IMR-90 (cell line): ENCODE data around the gene FAM133A. TPM values are rescaled to one million over a fixed set of nuclear protein-coding genes. Genes with fewer than 3 reads are reported as not detected.

ENCODE experiments used
- ATAC-seq: fragments of 200-7000 bp; cut with Tn5 transposase; 2 replicates; pipeline ENCODE4 v1.9.1; 2020; ENCODE audit warnings: low read depth, mild to moderate bottlenecking, moderate library complexity
- BruUV-seq: library from RNA; stranded (reverse); fragments of 400-500 nt; replicated peaks from 2 replicates; lab custom pipeline; 2021; lab: Mats Ljungman, UMichigan
- CTCF ChIA-PET: fragments of 300-600 bp; formaldehyde crosslinking; extraction: SDS; loops from one replicate; lab custom pipeline; 2021; ENCODE audit warnings: antibody characterized with exemption; lab: Yijun Ruan, JAX
- POLR2A ChIA-PET: fragments of 300-600 bp; sonication (Branson Sonifier 250); formaldehyde crosslinking; loops from one replicate; lab custom pipeline; 2022; ENCODE audit warnings: antibody characterized with exemption; ENCODE audit not compliant: unreplicated experiment; lab: Charles Lee
- DNase-seq: peaks from one replicate; pipeline ENCODE4 v3.0.0; 2013
- H2AFZ ChIP-seq: replicated peaks from 2 replicates; pipeline ENCODE3; 2013; ENCODE audit warnings: low read length, mild to moderate bottlenecking; ENCODE audit not compliant: poor library complexity
- H2AK5ac ChIP-seq: 2 replicates; pipeline ENCODE4 v1.6.1; 2013; ENCODE audit warnings: low read depth, low read length, inconsistent platforms
- H2AK9ac ChIP-seq: replicated peaks from 2 replicates; pipeline ENCODE3; 2013; ENCODE audit warnings: mild to moderate bottlenecking, low read depth, low read length, moderate library complexity; ENCODE audit not compliant: poor library complexity
- H2BK120ac ChIP-seq: 2 replicates; pipeline ENCODE4 v1.6.1; 2013; ENCODE audit warnings: low read depth, low read length, inconsistent platforms
- H2BK15ac ChIP-seq: 3 replicates; pipeline ENCODE4 v1.6.1; 2013; ENCODE audit warnings: low read depth, low read length, inconsistent platforms
- H2BK20ac ChIP-seq: 2 replicates; pipeline ENCODE4 v1.6.1; 2013; ENCODE audit warnings: low read depth, mild to moderate bottlenecking, inconsistent platforms, low read length, moderate library complexity
- H2BK5ac ChIP-seq: 2 replicates; pipeline ENCODE4 v1.6.1; 2013; ENCODE audit warnings: mild to moderate bottlenecking, low read depth, low read length, inconsistent platforms; ENCODE audit not compliant: poor library complexity, severe bottlenecking
- H3K14ac ChIP-seq: replicated peaks from 2 replicates; pipeline ENCODE4 v1.6.1; 2013; ENCODE audit warnings: low read depth, low read length, inconsistent platforms
- H3K18ac ChIP-seq: 2 replicates; pipeline ENCODE4 v1.6.1; 2013; ENCODE audit warnings: low read depth, low read length, control low read depth
- H3K23ac ChIP-seq: 2 replicates; pipeline ENCODE4 v1.6.1; 2013; ENCODE audit warnings: low read depth, low read length, inconsistent platforms
- H3K27ac ChIP-seq: 2 replicates; pipeline ENCODE4 v1.5.1; 2013; ENCODE audit warnings: mild to moderate bottlenecking, control low read depth, low read length; ENCODE audit not compliant: insufficient read depth
- H3K27me3 ChIP-seq: 2 replicates; pipeline ENCODE4 v1.6.1; 2013; ENCODE audit warnings: low read length; ENCODE audit not compliant: control insufficient read depth, insufficient read depth
- H3K36me3 ChIP-seq: 2 replicates; pipeline ENCODE4 v1.6.1; 2013; ENCODE audit warnings: low read length, mixed read lengths; ENCODE audit not compliant: control insufficient read depth, insufficient read depth
- H3K4ac ChIP-seq: 2 replicates; pipeline ENCODE4 v1.6.1; 2013; ENCODE audit warnings: low read depth, low read length, inconsistent platforms
- H3K4me1 ChIP-seq: 2 replicates; pipeline ENCODE4 v1.6.1; 2013; ENCODE audit warnings: low read length, mixed read lengths; ENCODE audit not compliant: control insufficient read depth, insufficient read depth
- H3K4me2 ChIP-seq: 2 replicates; pipeline ENCODE4 v1.6.1; 2013; ENCODE audit warnings: low read depth, mild to moderate bottlenecking, control low read depth, low read length, moderate library complexity
- H3K4me3 ChIP-seq: 2 replicates; pipeline ENCODE4 v1.5.1; 2013; ENCODE audit warnings: low read depth, mild to moderate bottlenecking, control low read depth, low read length, moderate library complexity; ENCODE audit not compliant: insufficient read depth
- H3K56ac ChIP-seq: 2 replicates; pipeline ENCODE4 v1.6.1; 2013; ENCODE audit warnings: low read length, inconsistent platforms; ENCODE audit not compliant: insufficient read depth; ENCODE audit errors: extremely low read depth
- H3K79me1 ChIP-seq, 2 experiments: 2 replicates each; pipeline ENCODE4 v1.6.1; 2013; ENCODE audit warnings: low read length in 2 of 2, inconsistent platforms in 1 of 2, low read depth in 1 of 2
- H3K9ac ChIP-seq: 2 replicates; pipeline ENCODE4 v1.6.1; 2013; ENCODE audit warnings: low read depth, low read length, control low read depth
- H3K9me1 ChIP-seq: 2 replicates; pipeline ENCODE4 v1.6.1; 2013; ENCODE audit warnings: low read length, inconsistent platforms; ENCODE audit not compliant: insufficient read depth
- H3K9me3 ChIP-seq: 2 replicates; pipeline ENCODE4 v1.6.1; 2013; ENCODE audit warnings: low read length; ENCODE audit not compliant: control insufficient read depth, insufficient read depth
- H4K20me1 ChIP-seq: 2 replicates; pipeline ENCODE4 v1.6.1; 2013; ENCODE audit warnings: low read length, inconsistent platforms; ENCODE audit not compliant: insufficient read depth
- H4K5ac ChIP-seq: 2 replicates; pipeline ENCODE4 v1.6.1; 2013; ENCODE audit warnings: mild to moderate bottlenecking, low read depth, low read length, control low read depth
- H4K8ac ChIP-seq, 2 experiments: 2 replicates each; pipeline ENCODE4 v1.6.1; 2013; ENCODE audit warnings: low read depth in 2 of 2, low read length in 2 of 2, control low read depth in 1 of 2, inconsistent platforms in 1 of 2
- H4K91ac ChIP-seq: 2 replicates; pipeline ENCODE4 v1.6.1; 2013; ENCODE audit warnings: low read depth, low read length, inconsistent platforms; ENCODE audit not compliant: insufficient read depth
- BHLHE40 ChIP-seq: fragments of 150-350 bp; IDR thresholded peaks from 2 replicates; pipeline ENCODE4 v1.6.1; 2016; ENCODE audit warnings: mild to moderate bottlenecking, low read depth, low read length
- CEBPB ChIP-seq: IDR thresholded peaks from 2 replicates; pipeline ENCODE4 v1.6.1; 2012; ENCODE audit warnings: low read depth, low read length, improper control_type of control experiment
- CHD1 ChIP-seq: IDR thresholded peaks from 2 replicates; pipeline ENCODE4 v1.6.1; 2012; ENCODE audit warnings: low read depth, low read length, improper control_type of control experiment
- CTCF ChIP-seq: conservative IDR thresholded peaks from 2 replicates; pipeline ENCODE4 v1.5.1; 2012; ENCODE audit warnings: mild to moderate bottlenecking, low read depth, low read length, improper control_type of control experiment
- ELK1 ChIP-seq: fragments of 150-350 bp; IDR thresholded peaks from 2 replicates; pipeline ENCODE4 v1.6.1; 2016; ENCODE audit warnings: low read depth, mild to moderate bottlenecking, low read length, moderate library complexity, borderline replicate concordance
- FOS ChIP-seq: fragments of 150-350 bp; IDR thresholded peaks from 2 replicates; pipeline ENCODE4 v1.6.1; 2016; ENCODE audit warnings: low read depth, low read length
- MAFK ChIP-seq: IDR thresholded peaks from 2 replicates; pipeline ENCODE4 v1.6.1; 2012; ENCODE audit warnings: low read depth, low read length, improper control_type of control experiment
- MAZ ChIP-seq: IDR thresholded peaks from 2 replicates; pipeline ENCODE4 v1.6.1; 2012; ENCODE audit warnings: low read depth, mild to moderate bottlenecking, low read length, improper control_type of control experiment, moderate library complexity, borderline replicate concordance
- MXI1 ChIP-seq: IDR thresholded peaks from 2 replicates; pipeline ENCODE4 v1.6.1; 2012; ENCODE audit warnings: low read depth, mild to moderate bottlenecking, low read length, moderate library complexity, borderline replicate concordance
- NFE2L2 ChIP-seq: fragments of 150-350 bp; IDR thresholded peaks from 2 replicates; pipeline ENCODE4 v1.6.1; 2016; ENCODE audit warnings: low read depth, mild to moderate bottlenecking, low read length
- POLR2A ChIP-seq: IDR thresholded peaks from 2 replicates; pipeline ENCODE4 v1.6.1; 2012; ENCODE audit warnings: mild to moderate bottlenecking, low read depth, low read length
- RAD21 ChIP-seq: IDR thresholded peaks from 2 replicates; pipeline ENCODE4 v1.6.1; 2012; ENCODE audit warnings: low read length, improper control_type of control experiment
- RCOR1 ChIP-seq: IDR thresholded peaks from 2 replicates; pipeline ENCODE4 v1.6.1; 2012; ENCODE audit warnings: mild to moderate bottlenecking, low read length, improper control_type of control experiment; ENCODE audit not compliant: insufficient replicate concordance
- RFX5 ChIP-seq: IDR thresholded peaks from 2 replicates; pipeline ENCODE4 v1.8.0; 2012; ENCODE audit warnings: low read depth, mild to moderate bottlenecking, low read length, moderate library complexity
- USF2 ChIP-seq: fragments of 150-350 bp; IDR thresholded peaks from 2 replicates; pipeline ENCODE4 v1.6.1; 2017; ENCODE audit warnings: mild to moderate bottlenecking, antibody characterized with exemption, low read length, low read depth
- WGBS, 2 experiments: methylation state at CpG; one replicate each; pipeline versions ENCODE4 v1.1.5 to v1.1.7; 2013; ENCODE audit warnings: missing lambda C conversion rate in 2 of 2; ENCODE audit not compliant: insufficient read length in 1 of 2; ENCODE audit errors: extremely low coverage in 2 of 2; 5-methylcytosine and 5-hydroxymethylcytosine counted together
- dilution Hi-C: fragments of 300-500 bp; cut with HindIII; formaldehyde crosslinking; loops from one replicate; pipeline ENCODE4 v1.14.3; 2018; ENCODE audit warnings: low sequenced_read_pairs; ENCODE audit not compliant: unreplicated experiment
- in situ Hi-C: fragments of 300-500 bp; cut with MboI; formaldehyde crosslinking; loops from 3 replicates; pipeline ENCODE4 v1.14.3; 2019; ENCODE audit warnings: low sequenced_read_pairs, inconsistent platforms, mixed read lengths
- intact Hi-C: fragments of 100-400 bp; cut with micrococcal nuclease; formaldehyde crosslinking; loops from 2 replicates; pipeline ENCODE4 v1.10.0; 2022
- polyA plus RNA-seq, 3 experiments: library from polyadenylated mRNA; depleted of rRNA; stranded (reverse); fragments of >200 nt; gene quantifications; 2 replicates each; pipeline ENCODE4 v1.2.3, GENCODE V29; 2012; ENCODE audit warnings: low replicate concordance in 1 of 3
- total RNA-seq: library from RNA; depleted of rRNA; stranded (reverse); fragments of >200 nt; gene quantifications from 2 replicates; pipeline ENCODE4 v1.2.3, GENCODE V29; 2012

The FAM133A gene
- total and polyA plus RNA-seq, 2 of the 4 experiments (the other 2 are of a cell fraction): under 0.01 TPM; not detected in 1

- WGBS, 2 experiments: no CpG with 5 or more reads among the region's 5 CpGs
These were observed 86.2 kb downstream of the FAM133A start for GRCh38 chrX:93760163-93760562.

More at GRCh38 chrX:93760163-93760562, 86.2 kb downstream of the FAM133A start:
- no TSS peak for BruUV-seq
- no peak overlapping the region for H2AFZ ChIP-seq
- POLR2A ChIA-PET: no interaction called here
- no peak overlapping the region for H4K91ac ChIP-seq
- no peak overlapping the region for H3K4ac ChIP-seq
- H3K79me1 ChIP-seq: no peaks in the 10 kb centered on the region
- dilution Hi-C loops: no loop called here
- H4K5ac ChIP-seq: no peak overlapping the region
- intact Hi-C loops: no loop called here
- H2AK5ac ChIP-seq: no peak overlapping the region
- H2BK5ac ChIP-seq: no peak overlapping the region
- H3K4me1 ChIP-seq: no peaks in the 10 kb centered on the region
- no peak overlapping the region for H2AK9ac ChIP-seq
- no peak overlapping the region for H2BK120ac ChIP-seq
- CTCF ChIA-PET: no interaction called here
- H3K9me3 ChIP-seq: no peaks in the 10 kb centered on the region
- H3K27me3 ChIP-seq: no peaks in the 10 kb centered on the region
- H3K27ac ChIP-seq: no peak overlapping the region
- H3K9me1 ChIP-seq: no peaks in the 10 kb centered on the region
- no peak overlapping the region for H2BK20ac ChIP-seq
- in situ Hi-C loops: no loop called here
- ATAC-seq (no peak), DNase-seq (no peak)
- TF ChIP-seq RFX5: no peak
- no peak for TF ChIP-seq RAD21
- TF ChIP-seq CTCF: no peak
- no peak for TF ChIP-seq MAFK
- no peak for TF ChIP-seq MAZ
- TF ChIP-seq CHD1: no peak
- no peak for TF ChIP-seq RCOR1
- no peak for TF ChIP-seq CEBPB
- TF ChIP-seq FOS: no peak
- TF ChIP-seq ELK1: no peak
- no peak for TF ChIP-seq USF2
- TF ChIP-seq BHLHE40: no peak
- TF ChIP-seq MXI1: no peak
- TF ChIP-seq NFE2L2: no peak
- TF ChIP-seq POLR2A: no peak
- no peak overlapping the region for H3K18ac ChIP-seq
- H4K8ac ChIP-seq: no peak overlapping the region
- no peak overlapping the region for H3K4me3 ChIP-seq
- no peak overlapping the region for H3K56ac ChIP-seq
- H4K20me1 ChIP-seq: no peaks in the 10 kb centered on the region
- H3K4me2 ChIP-seq: no peak overlapping the region
- no peak overlapping the region for H2BK15ac ChIP-seq
- no peak overlapping the region for H3K14ac ChIP-seq
- no peaks in the 10 kb centered on the region for H3K36me3 ChIP-seq
- no peak overlapping the region for H3K23ac ChIP-seq
- H3K9ac ChIP-seq: no peak overlapping the region
